NT2/D1 (cell line): ENCODE data around the gene WDR27.

Source experiments
- DNase-seq: peaks from one replicate; pipeline ENCODE4 v3.0.0-alpha.2; 2011; ENCODE audit warnings: low read depth, low spot score
- H3K27me3 ChIP-seq: 2 replicates; pipeline ENCODE4 v1.6.0; 2011; ENCODE audit warnings: mild to moderate bottlenecking; ENCODE audit not compliant: insufficient read length, insufficient read depth
- H3K36me3 ChIP-seq: 2 replicates; pipeline ENCODE4 v1.6.1; 2011; ENCODE audit warnings: mild to moderate bottlenecking, low read length, mixed read lengths; ENCODE audit not compliant: insufficient read depth, insufficient read length
- H3K4me1 ChIP-seq: 2 replicates; pipeline ENCODE4 v1.5.1; 2011; ENCODE audit not compliant: insufficient read depth, insufficient read length
- H3K4me3 ChIP-seq: 2 replicates; pipeline ENCODE4 v1.5.1; 2011; ENCODE audit warnings: low read depth; ENCODE audit not compliant: insufficient read length
- H3K9ac ChIP-seq: 2 replicates; pipeline ENCODE4 v1.6.0; 2011; ENCODE audit warnings: low read depth; ENCODE audit not compliant: insufficient read length
- H3K9me3 ChIP-seq: 2 replicates; pipeline ENCODE4 v1.5.1; 2011; ENCODE audit warnings: mild to moderate bottlenecking, low read length; ENCODE audit not compliant: insufficient read depth
- SUZ12 ChIP-seq: IDR thresholded peaks from 2 replicates; pipeline ENCODE4 v1.6.1; 2011; ENCODE audit not compliant: insufficient read length, insufficient read depth; ENCODE audit errors: extremely low read depth
- YY1 ChIP-seq: IDR thresholded peaks from 2 replicates; pipeline ENCODE4 v1.6.1; 2011; ENCODE audit not compliant: insufficient read length, insufficient read depth
- ZNF274 ChIP-seq: IDR thresholded peaks from 2 replicates; pipeline ENCODE4 v1.6.1; 2011; ENCODE audit warnings: mild to moderate bottlenecking, low read depth, low read length

WDR27 gene

GRCh38 chr6:169661391-169661756 lies 40.5 kb downstream of the WDR27 start:
- H3K27me3 ChIP-seq: no peaks in the 10 kb centered on the region
- TF ChIP-seq SUZ12 (no peak), ZNF274 (no peak), YY1 (no peak)
- no peak for DNase-seq
- H3K9ac ChIP-seq: no peak overlapping the region
- H3K4me1 ChIP-seq: no peaks in the 10 kb centered on the region
- no peak overlapping the region for H3K4me3 ChIP-seq
- no peaks in the 10 kb centered on the region; the same call in 1 of the 2 replicates for H3K9me3 ChIP-seq
- H3K36me3 ChIP-seq: peaks cover 79% of the 10 kb centered on the region

GRCh38 chr6:169660751-169661390 lies 41.0 kb downstream of the WDR27 start:
- Histone ChIP-seq H3K4me3 (no peak overlapping the region), H3K36me3 (peaks cover 83% of the 10 kb centered on the region), H3K4me1 (no peaks in the 10 kb centered on the region), H3K27me3 (no peaks in the 10 kb centered on the region), H3K9ac (no peak overlapping the region), H3K9me3 (no peaks in the 10 kb centered on the region; the same call in 1 of the 2 replicates)
- no peak for DNase-seq
- TF ChIP-seq ZNF274: no peak
- TF ChIP-seq YY1: no peak
- TF ChIP-seq SUZ12: no peak

- Histone ChIP-seq H3K9ac (no peak overlapping the region), H3K36me3 (peaks cover 84% of the 10 kb centered on the region), H3K4me1 (no peaks in the 10 kb centered on the region), H3K9me3 (no peaks in the 10 kb centered on the region; the same call in 1 of the 2 replicates), H3K27me3 (no peaks in the 10 kb centered on the region), H3K4me3 (no peak overlapping the region)
- TF ChIP-seq YY1 (no peak), ZNF274 (no peak), SUZ12 (no peak)
- DNase-seq: no peak
Observed at GRCh38 chr6:169659820-169660610, 41.8 kb downstream of the WDR27 start.

- TF ChIP-seq ZNF274 (no peak), YY1 (no peak), SUZ12 (no peak)
- Histone ChIP-seq H3K4me3 (no peak overlapping the region), H3K27me3 (no peaks in the 10 kb centered on the region), H3K36me3 (peaks cover 71% of the 10 kb centered on the region), H3K9me3 (no peaks in the 10 kb centered on the region; the same call in 1 of the 2 replicates), H3K9ac (peak overlapping the region; percentile 18), H3K4me1 (no peaks in the 10 kb centered on the region)
- no peak for DNase-seq
Observed at GRCh38 chr6:169657284-169657610, 44.6 kb downstream of the WDR27 start.

- TF ChIP-seq SUZ12 (no peak), ZNF274 (no peak), YY1 (no peak)
- Histone ChIP-seq H3K4me1 (no peaks in the 10 kb centered on the region), H3K36me3 (peaks cover 69% of the 10 kb centered on the region), H3K9ac (peak overlapping the region; percentile 18), H3K9me3 (no peaks in the 10 kb centered on the region; the same call in 1 of the 2 replicates), H3K27me3 (no peaks in the 10 kb centered on the region), H3K4me3 (no peak overlapping the region)
- DNase-seq: no peak
Observed at GRCh38 chr6:169656546-169657283, 45.1 kb downstream of the WDR27 start.

- no peak for DNase-seq
- H3K36me3 ChIP-seq: peaks cover 58% of the 10 kb centered on the region
- H3K9ac ChIP-seq: no peak overlapping the region
- H3K9me3 ChIP-seq: no peaks in the 10 kb centered on the region; the same call in 1 of the 2 replicates
- TF ChIP-seq SUZ12 (no peak), ZNF274 (no peak), YY1 (no peak)
- no peaks in the 10 kb centered on the region for H3K27me3 ChIP-seq
- no peak overlapping the region for H3K4me3 ChIP-seq
- H3K4me1 ChIP-seq: no peaks in the 10 kb centered on the region
Observed at GRCh38 chr6:169654598-169655391, 47.0 kb downstream of the WDR27 start.

- no peak overlapping the region for H3K9ac ChIP-seq
- no peak overlapping the region for H3K4me3 ChIP-seq
- no peaks in the 10 kb centered on the region for H3K4me1 ChIP-seq
- no peaks in the 10 kb centered on the region for H3K27me3 ChIP-seq
- H3K9me3 ChIP-seq: no peaks in the 10 kb centered on the region; the same call in 1 of the 2 replicates
- TF ChIP-seq YY1 (no peak), SUZ12 (no peak), ZNF274 (no peak)
- no peak for DNase-seq
- H3K36me3 ChIP-seq: peaks cover 48% of the 10 kb centered on the region
Observed at GRCh38 chr6:169653691-169654090, 48.1 kb downstream of the WDR27 start.
